HL-60 (cell line): ENCODE measurements around the gene TMEM74B.

ENCODE experiments used
- DNase-seq, 2 experiments: peaks; one replicate each; pipeline ENCODE4 v3.0.0-alpha.2; 2010 to 2020; ENCODE audit warnings: low read depth in 1 of 2, low spot score in 1 of 2
- H3K27ac ChIP-seq: fragments of 250-450 bp; sonication (Bioruptor Pico); replicated peaks from 2 replicates; pipeline ENCODE4 v1.5.1; 2020; ENCODE audit warnings: mild to moderate bottlenecking, moderate library complexity
- H3K27me3 ChIP-seq: fragments of 250-450 bp; sonication (Bioruptor Pico); 2 replicates; pipeline ENCODE4 v1.5.1; 2021; ENCODE audit warnings: mild to moderate bottlenecking, moderate library complexity; ENCODE audit not compliant: insufficient read depth, poor library complexity, severe bottlenecking
- H3K4me3 ChIP-seq: replicated peaks from 2 replicates; pipeline ENCODE4 v1.5.1; 2011; ENCODE audit warnings: mild to moderate bottlenecking, control low read depth, low read length; ENCODE audit not compliant: insufficient read depth
- GABPA ChIP-seq: IDR thresholded peaks from 2 replicates; pipeline ENCODE4 v1.6.1; 2012; ENCODE audit warnings: low read depth
- POLR2AphosphoS5 ChIP-seq: IDR thresholded peaks from 2 replicates; pipeline ENCODE4 v1.6.1; 2012; ENCODE audit warnings: low read depth
- SPI1 ChIP-seq: IDR thresholded peaks from 2 replicates; pipeline ENCODE4 v1.6.1; 2012; ENCODE audit warnings: low read depth, mild to moderate bottlenecking, borderline replicate concordance
- long read RNA-seq: library from polyadenylated mRNA; unstranded; transcript quantifications from one replicate; pipeline ENCODE4 v2.0.0, GENCODE V29; 2020
- TF ChIP-seq, protein P1 (sequence below): IDR thresholded peaks from 2 replicates; pipeline ENCODE4 v1.6.1; 2012; ENCODE audit warnings: low read depth; ENCODE audit not compliant: insufficient replicate concordance
- TF ChIP-seq, protein P2 (sequence below): IDR thresholded peaks from one replicate; pipeline ENCODE4 v1.5.1; 2011; ENCODE audit warnings: low read length, control low read depth, inconsistent platforms; ENCODE audit not compliant: insufficient read depth

Gene TMEM74B
- long read RNA-seq, result 0 reads

DNA sequence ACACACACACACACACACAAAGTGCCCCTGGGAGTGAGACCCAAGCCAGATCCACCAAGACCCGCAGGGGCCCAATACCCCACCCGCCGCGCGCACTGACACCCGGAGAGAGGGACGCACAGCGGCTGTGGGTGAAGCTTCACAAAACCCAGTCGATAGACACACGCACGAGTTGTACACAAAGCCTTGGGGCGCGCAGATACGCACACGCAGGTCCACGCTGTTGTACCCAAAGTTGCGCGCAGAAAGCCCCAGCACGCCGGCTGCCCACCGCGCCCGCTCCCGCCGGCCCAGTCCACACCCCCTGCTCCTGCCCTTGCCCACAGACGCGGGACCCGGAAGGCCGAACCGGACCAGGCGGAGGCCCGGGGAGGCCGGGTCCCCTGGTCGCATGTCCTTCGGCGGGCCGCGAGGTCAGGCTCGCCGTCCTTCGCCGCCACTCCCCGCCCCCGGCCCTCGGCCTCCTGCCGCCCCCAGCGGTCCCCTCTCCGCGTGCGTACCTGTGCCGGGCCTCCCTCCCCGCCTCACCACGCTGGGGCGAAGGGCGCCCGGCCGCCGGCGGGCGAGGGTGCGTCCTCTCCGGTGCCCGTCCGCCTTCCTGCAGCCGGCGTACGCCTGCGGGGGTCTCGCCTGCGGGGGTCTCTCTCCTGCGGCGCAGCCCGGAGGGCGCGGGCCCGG is at the start of gene TMEM74B:
TMEM74B (minus strand) TSS at position 344 of the 678 bp plus-strand sequence. CDS start 1,180 bp downstream, outside the sequence.
- H3K27ac ChIP-seq, result no peak within 1 kb of the TSS
- H3K27me3 ChIP-seq, result peaks cover 13% of the 10 kb centered on the region
- DNase-seq, result no peak
- peak within 1 kb of the TSS; percentile 34 for H3K4me3 ChIP-seq
- no peak for TF ChIP-seq SPI1
- no peak for TF ChIP-seq GABPA
- TF ChIP-seq, protein P1, sequence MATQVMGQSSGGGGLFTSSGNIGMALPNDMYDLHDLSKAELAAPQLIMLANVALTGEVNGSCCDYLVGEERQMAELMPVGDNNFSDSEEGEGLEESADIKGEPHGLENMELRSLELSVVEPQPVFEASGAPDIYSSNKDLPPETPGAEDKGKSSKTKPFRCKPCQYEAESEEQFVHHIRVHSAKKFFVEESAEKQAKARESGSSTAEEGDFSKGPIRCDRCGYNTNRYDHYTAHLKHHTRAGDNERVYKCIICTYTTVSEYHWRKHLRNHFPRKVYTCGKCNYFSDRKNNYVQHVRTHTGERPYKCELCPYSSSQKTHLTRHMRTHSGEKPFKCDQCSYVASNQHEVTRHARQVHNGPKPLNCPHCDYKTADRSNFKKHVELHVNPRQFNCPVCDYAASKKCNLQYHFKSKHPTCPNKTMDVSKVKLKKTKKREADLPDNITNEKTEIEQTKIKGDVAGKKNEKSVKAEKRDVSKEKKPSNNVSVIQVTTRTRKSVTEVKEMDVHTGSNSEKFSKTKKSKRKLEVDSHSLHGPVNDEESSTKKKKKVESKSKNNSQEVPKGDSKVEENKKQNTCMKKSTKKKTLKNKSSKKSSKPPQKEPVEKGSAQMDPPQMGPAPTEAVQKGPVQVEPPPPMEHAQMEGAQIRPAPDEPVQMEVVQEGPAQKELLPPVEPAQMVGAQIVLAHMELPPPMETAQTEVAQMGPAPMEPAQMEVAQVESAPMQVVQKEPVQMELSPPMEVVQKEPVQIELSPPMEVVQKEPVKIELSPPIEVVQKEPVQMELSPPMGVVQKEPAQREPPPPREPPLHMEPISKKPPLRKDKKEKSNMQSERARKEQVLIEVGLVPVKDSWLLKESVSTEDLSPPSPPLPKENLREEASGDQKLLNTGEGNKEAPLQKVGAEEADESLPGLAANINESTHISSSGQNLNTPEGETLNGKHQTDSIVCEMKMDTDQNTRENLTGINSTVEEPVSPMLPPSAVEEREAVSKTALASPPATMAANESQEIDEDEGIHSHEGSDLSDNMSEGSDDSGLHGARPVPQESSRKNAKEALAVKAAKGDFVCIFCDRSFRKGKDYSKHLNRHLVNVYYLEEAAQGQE, result no peak
- TF ChIP-seq, protein P2, sequence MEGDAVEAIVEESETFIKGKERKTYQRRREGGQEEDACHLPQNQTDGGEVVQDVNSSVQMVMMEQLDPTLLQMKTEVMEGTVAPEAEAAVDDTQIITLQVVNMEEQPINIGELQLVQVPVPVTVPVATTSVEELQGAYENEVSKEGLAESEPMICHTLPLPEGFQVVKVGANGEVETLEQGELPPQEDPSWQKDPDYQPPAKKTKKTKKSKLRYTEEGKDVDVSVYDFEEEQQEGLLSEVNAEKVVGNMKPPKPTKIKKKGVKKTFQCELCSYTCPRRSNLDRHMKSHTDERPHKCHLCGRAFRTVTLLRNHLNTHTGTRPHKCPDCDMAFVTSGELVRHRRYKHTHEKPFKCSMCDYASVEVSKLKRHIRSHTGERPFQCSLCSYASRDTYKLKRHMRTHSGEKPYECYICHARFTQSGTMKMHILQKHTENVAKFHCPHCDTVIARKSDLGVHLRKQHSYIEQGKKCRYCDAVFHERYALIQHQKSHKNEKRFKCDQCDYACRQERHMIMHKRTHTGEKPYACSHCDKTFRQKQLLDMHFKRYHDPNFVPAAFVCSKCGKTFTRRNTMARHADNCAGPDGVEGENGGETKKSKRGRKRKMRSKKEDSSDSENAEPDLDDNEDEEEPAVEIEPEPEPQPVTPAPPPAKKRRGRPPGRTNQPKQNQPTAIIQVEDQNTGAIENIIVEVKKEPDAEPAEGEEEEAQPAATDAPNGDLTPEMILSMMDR, result no peak
- no peak for TF ChIP-seq POLR2AphosphoS5

DNA sequence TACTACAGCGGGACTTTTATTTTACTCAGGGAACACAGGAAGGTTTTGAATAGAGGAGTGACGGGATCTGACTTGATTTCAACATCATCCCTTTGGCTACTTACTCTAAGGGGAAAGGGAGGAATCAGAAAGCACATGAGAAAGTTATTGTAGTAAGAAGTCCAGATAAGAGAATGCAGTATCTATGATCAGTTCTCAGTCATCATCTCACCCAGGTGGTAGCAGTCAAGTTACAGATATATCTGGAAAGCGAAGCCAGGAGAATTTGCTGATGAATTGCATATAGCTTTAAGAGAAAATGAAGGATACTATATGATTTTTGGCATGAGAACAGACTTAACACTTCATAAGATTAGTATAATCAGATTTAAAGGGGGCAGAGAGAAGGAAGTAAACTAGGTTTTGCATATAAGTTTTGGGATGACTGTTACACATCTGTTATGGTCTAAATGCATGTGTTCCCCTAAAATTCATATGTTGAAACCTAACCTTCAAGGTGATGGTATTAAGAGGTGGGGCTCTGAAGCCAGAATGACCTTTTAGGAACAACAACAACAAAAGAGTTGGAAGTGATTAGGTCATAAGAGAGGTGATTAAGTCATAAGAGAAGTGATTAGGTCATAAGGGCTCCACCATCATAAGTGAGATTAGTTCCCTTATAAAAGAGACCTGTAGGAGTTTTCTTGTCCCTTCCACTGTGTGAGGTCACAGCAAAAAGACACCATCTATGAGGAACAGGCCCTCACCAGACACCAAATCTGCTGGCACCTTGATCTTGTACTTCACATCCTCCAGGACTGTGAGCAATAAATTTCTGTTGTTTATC is 47.7 kb upstream of the TMEM74B start:
- H3K27me3 ChIP-seq, result peaks cover 18% of the 10 kb centered on the region
- TF ChIP-seq GABPA (no peak), POLR2AphosphoS5 (no peak), SPI1 (no peak)
- TF ChIP-seq, protein P2, result no peak
- TF ChIP-seq, protein P1, result no peak
- no peak for DNase-seq
- no peak overlapping the region for H3K4me3 ChIP-seq
- no peak overlapping the region for H3K27ac ChIP-seq

DNA sequence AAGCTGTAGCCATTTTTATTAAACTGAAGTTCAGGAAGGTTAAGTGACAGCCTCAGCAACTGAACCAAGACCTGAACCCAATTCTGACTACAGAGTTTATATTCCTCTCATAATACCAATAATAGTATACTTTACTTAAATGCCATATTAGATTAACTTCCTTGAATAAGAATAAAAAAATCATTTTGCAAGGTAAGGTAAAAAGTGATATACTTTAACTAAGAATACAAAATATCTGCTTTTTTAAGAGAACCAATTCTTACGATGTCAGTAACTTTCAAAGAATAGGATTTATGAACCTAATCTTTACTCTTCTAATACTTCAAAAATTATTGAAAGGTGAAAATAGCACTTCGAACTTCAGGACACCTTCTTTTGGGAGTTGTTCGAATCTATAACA is 44.8 kb upstream of the TMEM74B start:
- H3K27ac ChIP-seq, result no peak overlapping the region
- H3K27me3 ChIP-seq, result peaks cover 30% of the 10 kb centered on the region
- DNase-seq, result no peak
- TF ChIP-seq POLR2AphosphoS5 (no peak), SPI1 (no peak), GABPA (no peak)
- TF ChIP-seq, protein P1, result no peak
- TF ChIP-seq, protein P2, result no peak
- no peak overlapping the region for H3K4me3 ChIP-seq
